ENCODE measurements around the gene ARRDC3. TPM values are rescaled to one million over a fixed set of nuclear protein-coding genes. Genes with fewer than 3 reads are reported as not detected.

Gene ARRDC3
- total and polyA plus RNA-seq, 9 of the 15 experiments (the other 6 are each of a cell fraction or from before 2014, with no cell fraction given) = 15.3 to 58.1 (median 39.4) TPM

- no peak for TF ChIP-seq MTF1 (CRISPR knock-in tag; IDR thresholded peaks at IDR 0.05; ENCODE audit: borderline replicate concordance)
- 0 out of 2 replicates have a peak, but pooled peaks have one; percentile 36 for TF ChIP-seq ARID1B (IDR thresholded peaks at IDR 0.05)
- peak; percentile 73; the same call in 1 of the 2 replicates for TF ChIP-seq L3MBTL2 (IDR thresholded peaks at IDR 0.05)
- peak; percentile 41; the same call in 1 of the 2 replicates for TF ChIP-seq SIN3B (IDR thresholded peaks at IDR 0.05; ENCODE audit: low read depth)
- TF ChIP-seq ZC3H11A (IDR thresholded peaks at IDR 0.05; ENCODE audit: low read depth, low read length) = no peak
- TF ChIP-seq HINFP (tag; conservative IDR thresholded peaks at IDR 0.05; ENCODE audit: low read depth) = no peak
- TF ChIP-seq MCM3 (IDR thresholded peaks at IDR 0.05) = no peak
- TF ChIP-seq MGA (IDR thresholded peaks at IDR 0.05) = peak; percentile 53
- TF ChIP-seq EP400 (IDR thresholded peaks at IDR 0.05) = peak; percentile 79
- TF ChIP-seq MEIS2 (IDR thresholded peaks at IDR 0.05; ENCODE audit: partially characterized antibody) = peak; percentile 95
- peak in 1 of 2 experiments; percentile 16; a peak in 1 of 4 replicates for TF ChIP-seq RAD21 (CRISPR knock-in tag; conservative IDR thresholded peaks at IDR 0.05 in 1 of 2, IDR thresholded peaks at IDR 0.05 in 1 of 2)
- TF ChIP-seq GMEB1 (CRISPR knock-in tag; IDR thresholded peaks at IDR 0.05) = peak; percentile 83
These were observed at the start of gene ARRDC3 (continued) for GRCh38 chr5:91383027-91383955.
